Panc1 (cell line): Measurements from ENCODE around the gene IL17RE. TPM values are rescaled to one million over a fixed set of nuclear protein-coding genes. Genes with fewer than 3 reads are reported as not detected.
A peak's percentile ranks its signal among the peaks of the same experiment; 100 is the strongest.

ENCODE experiments used
- ATAC-seq: fragments of 200-7000 bp; cut with Tn5 transposase; 2 replicates; pipeline ENCODE4 v1.9.1; 2020; ENCODE audit warnings: mild to moderate bottlenecking, moderate library complexity
- BruUV-seq: library from RNA; stranded (reverse); fragments of 400-500 nt; replicated peaks from 2 replicates; lab custom pipeline; 2021; lab: Mats Ljungman, UMichigan
- CTCF ChIA-PET: fragments of 300-600 bp; sonication (Branson Sonifier 250); formaldehyde crosslinking; loops from one replicate; lab custom pipeline; 2022; ENCODE audit warnings: antibody characterized with exemption; lab: Charles Lee
- POLR2A ChIA-PET: fragments of 300-600 bp; sonication (Branson Sonifier 250); formaldehyde crosslinking; loops from one replicate; lab custom pipeline; 2022; ENCODE audit warnings: antibody characterized with exemption; lab: Charles Lee
- DNase-seq: peaks from one replicate; pipeline ENCODE4 v3.0.0-alpha.2; 2010; ENCODE audit warnings: low read depth, low spot score
- H3K27ac ChIP-seq: 2 replicates; pipeline ENCODE4 v1.5.1; 2011; ENCODE audit warnings: mild to moderate bottlenecking, low read length, inconsistent platforms
- H3K27me3 ChIP-seq: fragments of 200-500 bp; sonication (Bioruptor generic); 2 replicates; pipeline ENCODE4 v1.6.0; 2014; ENCODE audit warnings: low read length, inconsistent platforms; ENCODE audit not compliant: control insufficient read depth, insufficient read depth
- H3K36me3 ChIP-seq: fragments of 200-500 bp; sonication (Bioruptor generic); 2 replicates; pipeline ENCODE4 v1.5.1; 2014; ENCODE audit warnings: inconsistent platforms, mild to moderate bottlenecking, low read length, moderate library complexity; ENCODE audit not compliant: control insufficient read depth, insufficient read depth
- H3K4me1 ChIP-seq: 2 replicates; pipeline ENCODE4 v1.5.1; 2011; ENCODE audit warnings: inconsistent platforms, mild to moderate bottlenecking, low read length, moderate library complexity; ENCODE audit not compliant: control insufficient read depth, insufficient read depth
- H3K4me3 ChIP-seq, 2 experiments: 2 replicates each; pipeline ENCODE4 v1.5.1; 2011 to 2012; ENCODE audit warnings: low read depth in 2 of 2, low read length in 2 of 2, mild to moderate bottlenecking in 2 of 2, inconsistent platforms in 1 of 2, moderate library complexity in 1 of 2
- H3K9me3 ChIP-seq: fragments of 200-500 bp; sonication (Bioruptor generic); 2 replicates; pipeline ENCODE4 v1.5.1; 2014; ENCODE audit warnings: low read depth, mild to moderate bottlenecking, inconsistent platforms, low read length, moderate library complexity; ENCODE audit not compliant: control insufficient read depth, insufficient read depth
- POLR2AphosphoS5 ChIP-seq: IDR thresholded peaks from 2 replicates; pipeline ENCODE4 v1.6.1; 2012; ENCODE audit warnings: mild to moderate bottlenecking, low read depth, low read length, moderate library complexity
- SIN3A ChIP-seq: IDR thresholded peaks from 2 replicates; pipeline ENCODE4 v1.6.1; 2012; ENCODE audit warnings: low read depth, mild to moderate bottlenecking, low read length, moderate library complexity, borderline replicate concordance; ENCODE audit not compliant: insufficient read depth
- TCF7L2 ChIP-seq: IDR thresholded peaks from 2 replicates; pipeline ENCODE4 v1.6.1; 2011; ENCODE audit warnings: mild to moderate bottlenecking, low read depth, low read length, inconsistent platforms
- in situ Hi-C: cut with HindIII; loops from 2 replicates; pipeline ENCODE4 v1.10.0; 2016; ENCODE audit warnings: low sequenced_read_pairs, low pct_unique_long_range_greater_than_20kb
- intact Hi-C: fragments of 100-400 bp; cut with micrococcal nuclease; formaldehyde crosslinking; loops from one replicate; pipeline ENCODE4 v1.10.0; 2022; ENCODE audit not compliant: unreplicated experiment
- total RNA-seq: library from RNA; stranded (reverse); gene quantifications from one replicate; pipeline ENCODE4 v1.2.1, GENCODE V29; 2021; ENCODE audit not compliant: unreplicated experiment
- TF ChIP-seq, protein P1 (sequence below), 2 experiments: IDR thresholded peaks; 2 replicates each; pipeline ENCODE4 v1.6.1; 2011 to 2012; ENCODE audit warnings: low read depth in 2 of 2, control low read depth in 1 of 2, low read length in 1 of 2, mild to moderate bottlenecking in 1 of 2, moderate library complexity in 1 of 2; ENCODE audit not compliant: insufficient read depth in 1 of 2
- TF ChIP-seq, protein P2 (sequence below): fragments of 450-650 bp; IDR thresholded peaks from 2 replicates; pipeline ENCODE4 v1.5.1; 2017; ENCODE audit warnings: mild to moderate bottlenecking

Gene IL17RE
- total RNA-seq, 1 experiment from 2014 or later = 1.1 TPM

DNA sequence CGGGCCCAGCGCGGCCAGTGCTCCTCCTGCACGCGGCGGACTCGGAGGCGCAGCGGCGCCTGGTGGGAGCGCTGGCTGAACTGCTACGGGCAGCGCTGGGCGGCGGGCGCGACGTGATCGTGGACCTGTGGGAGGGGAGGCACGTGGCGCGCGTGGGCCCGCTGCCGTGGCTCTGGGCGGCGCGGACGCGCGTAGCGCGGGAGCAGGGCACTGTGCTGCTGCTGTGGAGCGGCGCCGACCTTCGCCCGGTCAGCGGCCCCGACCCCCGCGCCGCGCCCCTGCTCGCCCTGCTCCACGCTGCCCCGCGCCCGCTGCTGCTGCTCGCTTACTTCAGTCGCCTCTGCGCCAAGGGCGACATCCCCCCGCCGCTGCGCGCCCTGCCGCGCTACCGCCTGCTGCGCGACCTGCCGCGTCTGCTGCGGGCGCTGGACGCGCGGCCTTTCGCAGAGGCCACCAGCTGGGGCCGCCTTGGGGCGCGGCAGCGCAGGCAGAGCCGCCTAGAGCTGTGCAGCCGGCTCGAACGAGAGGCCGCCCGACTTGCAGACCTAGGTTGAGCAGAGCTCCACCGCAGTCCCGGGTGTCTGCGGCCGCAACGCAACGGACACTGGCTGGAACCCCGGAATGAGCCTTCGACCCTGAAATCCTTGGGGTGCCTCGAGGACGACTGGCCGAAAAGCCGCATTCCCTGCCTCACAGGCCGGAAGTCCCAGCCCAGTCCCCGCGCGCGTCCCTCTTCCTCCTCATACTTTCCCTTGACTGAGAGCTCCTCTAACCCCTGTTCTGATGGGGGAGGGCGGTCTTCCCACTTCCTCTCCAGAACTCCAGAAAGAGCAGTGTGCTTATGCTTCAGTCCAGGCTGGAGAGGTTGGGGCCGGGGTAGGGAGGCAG is 12.8 kb downstream of the IL17RE start:
- DNase-seq = no peak
- in situ Hi-C loops (no loop called here), intact Hi-C loops (no loop called here)
- peak overlapping the region; percentile 43 to 50 for H3K4me3 ChIP-seq
- TF ChIP-seq, protein P1, sequence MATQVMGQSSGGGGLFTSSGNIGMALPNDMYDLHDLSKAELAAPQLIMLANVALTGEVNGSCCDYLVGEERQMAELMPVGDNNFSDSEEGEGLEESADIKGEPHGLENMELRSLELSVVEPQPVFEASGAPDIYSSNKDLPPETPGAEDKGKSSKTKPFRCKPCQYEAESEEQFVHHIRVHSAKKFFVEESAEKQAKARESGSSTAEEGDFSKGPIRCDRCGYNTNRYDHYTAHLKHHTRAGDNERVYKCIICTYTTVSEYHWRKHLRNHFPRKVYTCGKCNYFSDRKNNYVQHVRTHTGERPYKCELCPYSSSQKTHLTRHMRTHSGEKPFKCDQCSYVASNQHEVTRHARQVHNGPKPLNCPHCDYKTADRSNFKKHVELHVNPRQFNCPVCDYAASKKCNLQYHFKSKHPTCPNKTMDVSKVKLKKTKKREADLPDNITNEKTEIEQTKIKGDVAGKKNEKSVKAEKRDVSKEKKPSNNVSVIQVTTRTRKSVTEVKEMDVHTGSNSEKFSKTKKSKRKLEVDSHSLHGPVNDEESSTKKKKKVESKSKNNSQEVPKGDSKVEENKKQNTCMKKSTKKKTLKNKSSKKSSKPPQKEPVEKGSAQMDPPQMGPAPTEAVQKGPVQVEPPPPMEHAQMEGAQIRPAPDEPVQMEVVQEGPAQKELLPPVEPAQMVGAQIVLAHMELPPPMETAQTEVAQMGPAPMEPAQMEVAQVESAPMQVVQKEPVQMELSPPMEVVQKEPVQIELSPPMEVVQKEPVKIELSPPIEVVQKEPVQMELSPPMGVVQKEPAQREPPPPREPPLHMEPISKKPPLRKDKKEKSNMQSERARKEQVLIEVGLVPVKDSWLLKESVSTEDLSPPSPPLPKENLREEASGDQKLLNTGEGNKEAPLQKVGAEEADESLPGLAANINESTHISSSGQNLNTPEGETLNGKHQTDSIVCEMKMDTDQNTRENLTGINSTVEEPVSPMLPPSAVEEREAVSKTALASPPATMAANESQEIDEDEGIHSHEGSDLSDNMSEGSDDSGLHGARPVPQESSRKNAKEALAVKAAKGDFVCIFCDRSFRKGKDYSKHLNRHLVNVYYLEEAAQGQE (IDR thresholded peaks at IDR 0.05; ENCODE audit: insufficient read depth in 1 of 2, low read depth in 2 of 2, low read length in 1 of 2) = no peak
- TF ChIP-seq, protein P2, sequence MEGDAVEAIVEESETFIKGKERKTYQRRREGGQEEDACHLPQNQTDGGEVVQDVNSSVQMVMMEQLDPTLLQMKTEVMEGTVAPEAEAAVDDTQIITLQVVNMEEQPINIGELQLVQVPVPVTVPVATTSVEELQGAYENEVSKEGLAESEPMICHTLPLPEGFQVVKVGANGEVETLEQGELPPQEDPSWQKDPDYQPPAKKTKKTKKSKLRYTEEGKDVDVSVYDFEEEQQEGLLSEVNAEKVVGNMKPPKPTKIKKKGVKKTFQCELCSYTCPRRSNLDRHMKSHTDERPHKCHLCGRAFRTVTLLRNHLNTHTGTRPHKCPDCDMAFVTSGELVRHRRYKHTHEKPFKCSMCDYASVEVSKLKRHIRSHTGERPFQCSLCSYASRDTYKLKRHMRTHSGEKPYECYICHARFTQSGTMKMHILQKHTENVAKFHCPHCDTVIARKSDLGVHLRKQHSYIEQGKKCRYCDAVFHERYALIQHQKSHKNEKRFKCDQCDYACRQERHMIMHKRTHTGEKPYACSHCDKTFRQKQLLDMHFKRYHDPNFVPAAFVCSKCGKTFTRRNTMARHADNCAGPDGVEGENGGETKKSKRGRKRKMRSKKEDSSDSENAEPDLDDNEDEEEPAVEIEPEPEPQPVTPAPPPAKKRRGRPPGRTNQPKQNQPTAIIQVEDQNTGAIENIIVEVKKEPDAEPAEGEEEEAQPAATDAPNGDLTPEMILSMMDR = no peak; the same call in 1 of the 2 replicates
- TF ChIP-seq SIN3A (no peak), TCF7L2 (no peak), POLR2AphosphoS5 (no peak)
- peak; percentile 74 for ATAC-seq
- BruUV-seq = no TSS peak
- ChIA-PET POLR2A (no interaction called here), CTCF (interaction anchor here (0.6 kb wide), 2 partner anchors 15 to 32 kb away, joined by 5 to 11 read pairs; no protein-coding TSS in a partner anchor)
- no peaks in the 10 kb centered on the region for H3K9me3 ChIP-seq
- peak overlapping the region; percentile 85 for H3K27ac ChIP-seq
- peaks cover 25% of the 10 kb centered on the region for H3K4me1 ChIP-seq
- no peaks in the 10 kb centered on the region for H3K27me3 ChIP-seq
- H3K36me3 ChIP-seq = no peaks in the 10 kb centered on the region

DNA sequence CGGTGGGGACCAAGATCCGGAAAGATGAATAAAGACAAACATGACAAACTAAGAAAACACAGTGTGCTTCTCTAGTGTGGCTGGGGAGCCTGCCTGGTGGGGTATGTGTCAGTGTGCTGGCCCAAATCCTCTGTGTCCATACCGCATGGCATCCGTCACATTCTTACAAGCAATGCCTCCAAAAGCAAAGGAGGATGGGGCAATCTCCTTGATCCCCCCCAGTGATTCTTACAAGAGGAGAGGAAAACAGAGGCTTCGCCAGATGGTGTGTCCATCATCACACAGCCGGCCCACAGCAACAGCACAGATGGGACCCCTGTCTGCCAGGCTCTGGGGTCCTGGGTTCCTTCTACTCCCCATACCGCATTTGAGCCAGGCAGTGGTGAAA is 13.7 kb downstream of the IL17RE start:
- in situ Hi-C loops (no loop called here), intact Hi-C loops (no loop called here)
- Histone ChIP-seq H3K4me1 (peaks cover 25% of the 10 kb centered on the region), H3K27me3 (no peaks in the 10 kb centered on the region), H3K27ac (peak overlapping the region; percentile 83), H3K9me3 (no peaks in the 10 kb centered on the region), H3K36me3 (no peaks in the 10 kb centered on the region), H3K4me3 (peak overlapping the region; percentile 44 to 72)
- DNase-seq (no peak), ATAC-seq (no peak)
- ChIA-PET POLR2A (interaction anchor here (0.6 kb wide), 1 partner anchor 25 kb away, joined by 3 read pairs; no protein-coding TSS in a partner anchor), CTCF (no interaction called here)
- TF ChIP-seq, protein P1 (IDR thresholded peaks at IDR 0.05; ENCODE audit: insufficient read depth in 1 of 2, low read depth in 2 of 2, low read length in 1 of 2) = no peak
- no TSS peak for BruUV-seq
